ENCODE data around the gene MOB2. TPM values are rescaled to one million over a fixed set of nuclear protein-coding genes. Genes with fewer than 3 reads are reported as not detected.

MOB2 gene
- total RNA-seq, 1 donor from 2014 or later, result 26.9 TPM

- DNase-seq (ENCODE audit: low read depth), result no peak
- no peak overlapping the region for H3K4me3 ChIP-seq (ENCODE audit: low read depth, low read length)
- TF ChIP-seq CTCF (conservative IDR thresholded peaks at IDR 0.05; ENCODE audit: low read depth, low read length), result no peak
Measured at GRCh38 chr11:1531449-1532013, 45.0 kb upstream of the MOB2 start.

GRCh38 chr11:1530686-1531448, 44.3 kb upstream of the MOB2 start:
- no peak for TF ChIP-seq CTCF (conservative IDR thresholded peaks at IDR 0.05; ENCODE audit: low read depth, low read length)
- H3K4me3 ChIP-seq (ENCODE audit: low read depth, low read length), result no peak overlapping the region
- no peak for DNase-seq (ENCODE audit: low read depth)

- no peak for DNase-seq (ENCODE audit: low read depth)
- H3K4me3 ChIP-seq (ENCODE audit: low read depth, low read length), result no peak overlapping the region
- TF ChIP-seq CTCF (conservative IDR thresholded peaks at IDR 0.05; ENCODE audit: low read depth, low read length), result no peak
Measured at GRCh38 chr11:1529774-1530173, 43.2 kb upstream of the MOB2 start.

GRCh38 chr11:1529286-1529685, 42.7 kb upstream of the MOB2 start:
- no peak for TF ChIP-seq CTCF (conservative IDR thresholded peaks at IDR 0.05; ENCODE audit: low read depth, low read length)
- no peak overlapping the region for H3K4me3 ChIP-seq (ENCODE audit: low read depth, low read length)
- DNase-seq (ENCODE audit: low read depth), result no peak

GRCh38 chr11:1528710-1529109, 42.1 kb upstream of the MOB2 start:
- no peak overlapping the region for H3K4me3 ChIP-seq (ENCODE audit: low read depth, low read length)
- DNase-seq (ENCODE audit: low read depth), result no peak
- no peak for TF ChIP-seq CTCF (conservative IDR thresholded peaks at IDR 0.05; ENCODE audit: low read depth, low read length)

GRCh38 chr11:1526785-1527184, 40.2 kb upstream of the MOB2 start:
- no peak overlapping the region for H3K4me3 ChIP-seq (ENCODE audit: low read depth, low read length)
- TF ChIP-seq CTCF (conservative IDR thresholded peaks at IDR 0.05; ENCODE audit: low read depth, low read length), result no peak
- no peak for DNase-seq (ENCODE audit: low read depth)

- H3K4me3 ChIP-seq (ENCODE audit: low read depth, low read length), result no peak overlapping the region
- no peak for DNase-seq (ENCODE audit: low read depth)
- no peak for TF ChIP-seq CTCF (conservative IDR thresholded peaks at IDR 0.05; ENCODE audit: low read depth, low read length)
Measured at GRCh38 chr11:1523779-1524178, 37.2 kb upstream of the MOB2 start.
